Left ventricle myocardium inferior (tissue), 1 donor: ENCODE measurements around the gene MIEN1. TPM values are rescaled to one million over a fixed set of nuclear protein-coding genes. Genes with fewer than 3 reads are reported as not detected.

Experiments used
- DNase-seq: peaks from one replicate; pipeline ENCODE4 v3.0.0-alpha.2; 2020
- H3K27ac ChIP-seq: fragments of 200-600 bp; replicated peaks from 2 replicates; pipeline ENCODE4 v1.8.0; 2021
- H3K27me3 ChIP-seq: fragments of 200-600 bp; 2 replicates; pipeline ENCODE4 v1.8.0; 2021; ENCODE audit warnings: low read depth
- H3K36me3 ChIP-seq: fragments of 200-600 bp; 2 replicates; pipeline ENCODE4 v1.8.0; 2021
- H3K4me1 ChIP-seq: fragments of 200-600 bp; 2 replicates; pipeline ENCODE4 v1.8.0; 2021
- H3K4me3 ChIP-seq: fragments of 200-600 bp; 2 replicates; pipeline ENCODE4 v1.8.0; 2021; ENCODE audit warnings: mild to moderate bottlenecking, moderate library complexity
- H3K9me3 ChIP-seq: fragments of 200-600 bp; replicated peaks from 2 replicates; pipeline ENCODE4 v1.8.0; 2021
- CTCF ChIP-seq: fragments of 200-600 bp; IDR thresholded peaks from 2 replicates; pipeline ENCODE4 v1.8.0; 2021; ENCODE audit warnings: antibody characterized with exemption, mild to moderate bottlenecking, borderline replicate concordance
- intact Hi-C: fragments of 100-400 bp; cut with micrococcal nuclease; formaldehyde crosslinking; loops from one replicate; pipeline ENCODE4 v1.11.0; 2022
- total RNA-seq: library from RNA; stranded (reverse); fragmentation: NEBNext Ultra II Directional; extraction: Animal tissue kit (Norgen Biotek cat#: 25700); gene quantifications from one replicate; pipeline ENCODE4 v1.2.1, GENCODE V29; 2021
- donor health status: DM: no; HTN: yes; CAD: no; lungs with severe emphysema.

Gene MIEN1
- total RNA-seq, 1 donor from 2014 or later, result 57.1 TPM

GRCh38 chr17:39697961-39698360, 32.4 kb downstream of the MIEN1 start:
- no peak for DNase-seq
- peaks cover 40% of the 10 kb centered on the region for H3K4me1 ChIP-seq
- intact Hi-C loops, result no loop called here
- H3K9me3 ChIP-seq, result no peaks in the 10 kb centered on the region
- no peak overlapping the region for H3K27ac ChIP-seq
- H3K4me3 ChIP-seq, result no peak overlapping the region
- no peaks in the 10 kb centered on the region for H3K36me3 ChIP-seq
- no peaks in the 10 kb centered on the region for H3K27me3 ChIP-seq
- TF ChIP-seq CTCF, result no peak

- no peak for DNase-seq
- no peaks in the 10 kb centered on the region for H3K9me3 ChIP-seq
- no peak overlapping the region for H3K27ac ChIP-seq
- H3K4me1 ChIP-seq, result peaks cover 28% of the 10 kb centered on the region
- no peak overlapping the region for H3K4me3 ChIP-seq
- no peak for TF ChIP-seq CTCF
- intact Hi-C loops, result no loop called here
- H3K27me3 ChIP-seq, result no peaks in the 10 kb centered on the region
- no peaks in the 10 kb centered on the region for H3K36me3 ChIP-seq
These were observed 33.6 kb downstream of the MIEN1 start for GRCh38 chr17:39696731-39697130.

- Histone ChIP-seq H3K27ac (no peak overlapping the region), H3K36me3 (no peaks in the 10 kb centered on the region), H3K4me1 (peaks cover 11% of the 10 kb centered on the region), H3K9me3 (no peaks in the 10 kb centered on the region), H3K4me3 (no peak overlapping the region), H3K27me3 (no peaks in the 10 kb centered on the region)
- DNase-seq, result no peak
- intact Hi-C loops, result no loop called here
- no peak for TF ChIP-seq CTCF
These were observed 35.2 kb downstream of the MIEN1 start for GRCh38 chr17:39695089-39695474.

- Histone ChIP-seq H3K36me3 (no peaks in the 10 kb centered on the region), H3K4me3 (no peak overlapping the region), H3K27me3 (no peaks in the 10 kb centered on the region), H3K4me1 (peaks cover 6% of the 10 kb centered on the region), H3K9me3 (no peaks in the 10 kb centered on the region), H3K27ac (no peak overlapping the region)
- no peak for DNase-seq
- TF ChIP-seq CTCF, result no peak
- intact Hi-C loops, result no loop called here
These were observed 35.7 kb downstream of the MIEN1 start for GRCh38 chr17:39694593-39694992.

DNA sequence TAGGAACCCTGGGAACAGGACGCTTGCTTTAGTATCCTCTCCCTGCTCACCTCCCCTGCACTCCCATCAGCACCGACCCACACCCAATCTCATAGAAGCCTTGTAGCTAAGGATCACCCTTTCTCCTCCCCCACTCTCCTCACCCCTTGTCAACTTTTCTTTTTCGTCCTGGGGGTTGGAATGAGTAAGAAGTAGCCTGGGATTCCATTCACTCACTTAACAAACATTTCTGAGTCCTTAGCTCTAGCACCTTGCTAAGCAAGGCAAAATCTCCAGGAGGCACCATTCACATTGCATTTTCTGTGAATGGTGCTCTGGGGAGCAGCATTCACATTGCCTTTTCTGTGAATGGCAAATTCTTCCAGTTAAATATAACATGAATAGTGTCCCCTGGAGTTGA, 41.4 kb downstream of the MIEN1 start:
- Histone ChIP-seq H3K27ac (no peak overlapping the region), H3K9me3 (no peaks in the 10 kb centered on the region), H3K27me3 (no peaks in the 10 kb centered on the region), H3K36me3 (peaks cover 20% of the 10 kb centered on the region), H3K4me3 (peak overlapping the region; percentile 74), H3K4me1 (peaks cover 24% of the 10 kb centered on the region)
- no peak for TF ChIP-seq CTCF
- no peak for DNase-seq
- intact Hi-C loops, result no loop called here

- Histone ChIP-seq H3K27me3 (no peaks in the 10 kb centered on the region), H3K4me3 (peak overlapping the region; percentile 74), H3K9me3 (no peaks in the 10 kb centered on the region), H3K36me3 (peaks cover 24% of the 10 kb centered on the region), H3K27ac (peak overlapping the region; percentile 95), H3K4me1 (peaks cover 24% of the 10 kb centered on the region)
- DNase-seq, result no peak
- no peak for TF ChIP-seq CTCF
- intact Hi-C loops, result no loop called here
These were observed 41.9 kb downstream of the MIEN1 start for GRCh38 chr17:39688475-39688835.
